Measurements from ENCODE around the gene HEBP2. TPM values are rescaled to one million over a fixed set of nuclear protein-coding genes. Genes with fewer than 3 reads are reported as not detected.

HEBP2 gene
- total RNA-seq, 1 experiment from 2014 or later: 35.1 TPM

- peak; percentile 38 for DNase-seq (ENCODE audit: low read depth)
These were observed 6.6 kb upstream of the HEBP2 start for GRCh38 chr6:138397128-138398122.

DNA sequence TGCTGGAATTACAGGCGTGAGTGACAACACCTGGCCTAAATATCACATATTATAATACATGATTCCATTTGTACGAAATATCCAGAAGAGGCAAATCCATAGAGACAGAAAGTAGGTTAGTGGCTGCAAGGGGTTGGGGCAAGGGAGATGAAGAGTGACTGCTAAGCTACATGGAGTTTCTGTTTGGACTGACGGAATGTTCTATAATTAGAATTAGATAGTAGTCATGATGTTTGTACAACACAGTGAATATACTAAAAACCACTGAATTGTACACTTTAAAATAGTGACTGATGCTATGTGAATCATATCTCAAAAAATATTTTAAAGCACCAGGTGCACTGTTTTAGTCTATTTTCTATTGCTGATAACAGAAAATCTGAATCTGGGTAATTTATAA lies 3.7 kb upstream of the HEBP2 start:
- no peak for DNase-seq (ENCODE audit: low read depth)

GRCh38 chr6:138401960-138402837 lies 1.8 kb upstream of the HEBP2 start:
- no peak for DNase-seq (ENCODE audit: low read depth)

DNA sequence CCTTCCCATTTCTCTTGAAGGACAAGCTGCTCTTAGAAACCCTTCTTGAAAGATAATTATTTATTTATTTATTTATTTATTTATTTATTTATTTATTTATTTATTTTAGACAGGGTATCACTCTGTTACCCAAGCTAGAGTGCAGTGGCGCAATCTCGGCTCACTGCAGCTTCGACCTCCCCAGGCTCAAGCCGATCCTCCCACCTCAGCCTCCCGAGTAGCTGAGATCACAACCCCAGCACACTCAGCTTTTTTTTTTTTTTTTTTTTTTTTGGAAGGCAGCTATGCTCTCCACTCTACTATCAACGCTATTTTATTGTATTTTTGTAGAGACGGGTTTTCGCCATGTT lies 1.2 kb upstream of the HEBP2 start:
- no peak for DNase-seq (ENCODE audit: low read depth)

GRCh38 chr6:138403324-138403800 lies 661 bp upstream of the HEBP2 start:
- no peak for DNase-seq (ENCODE audit: low read depth)

GRCh38 chr6:138404666-138405337 lies 779 bp downstream of the HEBP2 start:
- DNase-seq (ENCODE audit: low read depth): no peak

DNA sequence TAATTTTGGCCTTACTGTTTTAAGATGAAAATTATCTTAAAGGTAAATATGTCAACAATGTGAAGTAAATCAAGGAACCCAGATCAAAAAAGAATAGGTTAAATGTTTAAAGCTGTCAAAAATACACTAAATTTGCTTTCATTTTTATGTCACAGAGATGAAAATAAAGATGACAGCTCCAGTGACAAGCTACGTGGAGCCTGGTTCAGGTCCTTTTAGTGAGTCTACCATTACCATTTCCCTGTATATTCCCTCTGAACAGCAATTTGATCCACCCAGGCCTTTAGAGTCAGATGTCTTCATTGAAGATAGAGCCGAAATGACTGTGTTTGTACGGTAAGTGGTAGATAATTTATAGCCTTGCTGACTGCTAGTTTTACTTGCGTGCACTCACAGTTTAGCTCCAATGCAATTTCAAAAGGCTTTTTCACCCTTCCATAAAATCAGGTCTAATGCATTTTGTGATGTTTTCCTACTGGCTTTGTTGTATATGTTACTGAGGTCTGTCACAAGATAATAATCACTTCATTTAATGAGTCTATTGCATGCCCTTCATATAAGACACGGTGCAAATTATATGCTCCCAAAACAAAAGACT lies 1.9 kb downstream of the HEBP2 start:
- DNase-seq (ENCODE audit: low read depth): no peak

DNA sequence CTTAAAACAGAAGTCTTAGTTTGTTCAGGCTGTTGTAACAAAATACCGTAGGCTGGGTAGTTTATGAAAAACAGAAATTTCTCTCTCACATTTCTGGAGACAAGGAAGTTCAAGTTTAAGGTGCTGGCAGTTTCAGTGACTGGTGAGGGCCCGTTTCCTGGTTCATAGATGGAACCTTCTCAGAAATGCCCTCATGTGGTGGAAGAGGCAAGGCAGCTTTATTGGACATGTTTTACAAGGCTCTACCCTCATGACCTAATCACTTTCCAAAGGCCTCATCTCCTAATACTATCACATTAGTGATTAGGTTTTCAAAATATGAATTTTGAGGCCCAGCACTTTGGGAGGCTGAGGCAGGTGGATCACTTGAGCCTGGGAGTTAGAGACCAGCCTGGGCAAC lies 2.4 kb downstream of the HEBP2 start:
- no peak for DNase-seq (ENCODE audit: low read depth)

GRCh38 chr6:138410048-138410735 lies 6.2 kb downstream of the HEBP2 start:
- DNase-seq (ENCODE audit: low read depth): no peak

DNA sequence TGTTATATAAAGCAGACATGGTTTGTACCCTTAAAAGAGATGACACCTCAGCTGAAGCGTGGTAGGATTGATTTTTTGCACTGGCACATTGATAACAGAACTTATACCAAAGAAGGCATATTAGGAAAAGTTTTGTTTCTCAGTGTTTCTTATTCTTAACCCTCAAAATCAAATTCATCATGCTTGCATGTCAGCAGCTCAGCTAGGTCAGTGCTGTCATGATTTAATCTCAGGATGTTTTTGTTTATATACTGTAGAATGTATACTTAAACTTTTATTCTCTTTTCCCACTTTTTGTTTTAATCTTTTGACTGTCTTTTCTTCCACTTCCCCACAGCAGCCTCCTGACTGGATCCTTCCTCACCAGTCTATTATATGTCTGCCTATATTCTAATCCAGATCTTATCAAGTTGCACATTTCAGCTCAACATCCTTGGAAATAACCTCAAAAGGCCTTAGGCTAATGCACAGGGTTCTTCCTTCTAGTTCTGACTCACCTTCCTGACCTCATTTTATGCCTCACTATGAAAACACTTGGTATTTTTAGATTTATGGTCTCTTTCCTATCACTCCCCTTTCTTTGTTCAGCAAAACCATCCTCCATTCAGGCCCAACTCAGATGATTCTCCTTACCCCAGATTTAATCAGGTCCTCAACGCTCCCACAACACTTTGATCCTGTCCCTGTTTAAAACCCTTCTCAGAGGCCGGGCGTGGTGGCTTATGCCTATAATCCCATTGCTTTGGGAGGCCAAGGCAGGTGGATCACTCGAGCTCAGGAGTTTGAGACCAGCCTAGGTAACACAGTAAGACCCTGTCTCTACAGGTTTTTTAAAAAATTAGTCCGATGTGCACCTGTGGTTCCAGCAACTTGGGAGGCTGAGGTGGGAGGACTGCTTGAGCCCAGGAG lies 7.2 kb downstream of the HEBP2 start:
- DNase-seq (ENCODE audit: low read depth): peak; percentile 93

DNA sequence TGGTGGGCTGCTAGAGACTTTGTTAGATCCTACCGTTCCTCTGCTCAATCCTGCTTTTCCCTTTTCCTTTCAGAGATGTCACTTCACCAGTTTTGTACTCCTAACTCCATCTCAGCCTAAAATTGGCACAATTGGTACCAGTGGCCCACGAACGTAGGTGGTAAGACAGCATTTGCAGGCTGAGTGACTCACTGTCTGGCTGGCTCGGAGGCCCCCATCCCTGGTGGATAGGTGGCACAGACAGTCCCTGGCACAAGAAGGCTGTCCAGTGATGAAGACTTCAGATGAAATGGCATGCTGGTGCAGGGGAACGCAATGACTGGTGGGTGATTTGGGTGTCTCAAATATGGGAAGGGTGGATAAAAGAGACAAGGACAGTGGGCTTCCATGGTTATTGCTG lies 11.1 kb downstream of the HEBP2 start:
- DNase-seq (ENCODE audit: low read depth): no peak

DNA sequence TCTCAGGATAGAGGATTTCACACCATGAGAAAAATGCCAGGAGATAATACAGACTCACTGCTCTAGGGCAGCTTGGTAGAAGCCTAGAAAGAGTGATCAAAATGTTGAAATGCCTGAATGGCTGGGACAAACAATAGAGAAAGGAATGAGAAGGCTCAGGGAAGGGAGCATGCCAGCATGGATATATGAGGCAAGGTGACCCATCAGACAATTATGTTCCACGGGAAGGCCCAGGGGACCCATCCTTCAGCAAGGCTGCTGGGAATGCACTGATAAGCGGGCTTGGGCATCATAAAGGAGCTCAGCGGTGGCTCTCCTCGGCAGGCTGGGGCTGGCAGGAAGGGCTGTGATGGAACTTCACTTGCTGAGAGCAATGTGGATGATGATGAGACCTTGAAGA lies 12.2 kb downstream of the HEBP2 start:
- DNase-seq (ENCODE audit: low read depth): no peak

DNA sequence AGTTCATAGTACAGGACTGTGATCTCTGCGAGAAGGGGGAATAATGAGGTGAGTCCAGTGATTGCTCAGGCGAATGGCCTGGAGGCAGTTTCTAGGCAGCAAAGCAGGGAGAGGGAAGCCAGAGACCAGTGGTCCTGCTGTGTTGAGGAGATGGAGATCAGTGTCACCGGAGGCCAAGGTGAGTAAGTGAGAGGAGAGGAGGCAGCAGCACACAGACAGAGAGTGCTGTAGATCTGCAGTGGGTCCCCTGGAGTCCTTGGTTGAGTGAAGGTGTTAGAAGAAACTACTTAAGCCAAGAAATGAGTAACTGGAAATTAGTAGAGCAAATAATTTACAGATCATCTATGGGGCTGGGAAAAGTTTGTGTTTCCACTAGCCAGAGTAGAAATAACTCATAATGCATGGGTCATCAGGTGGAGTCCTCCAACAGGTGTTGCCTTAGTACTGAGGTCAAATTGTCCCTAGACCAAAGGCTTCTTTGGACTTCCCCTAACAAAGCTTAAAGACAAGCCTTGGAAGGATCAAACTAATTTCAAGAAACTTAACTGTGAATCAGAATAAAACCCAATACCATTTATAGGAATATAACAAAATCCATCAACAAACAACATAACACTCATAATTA lies 13.6 kb downstream of the HEBP2 start:
- DNase-seq (ENCODE audit: low read depth): no peak

DNA sequence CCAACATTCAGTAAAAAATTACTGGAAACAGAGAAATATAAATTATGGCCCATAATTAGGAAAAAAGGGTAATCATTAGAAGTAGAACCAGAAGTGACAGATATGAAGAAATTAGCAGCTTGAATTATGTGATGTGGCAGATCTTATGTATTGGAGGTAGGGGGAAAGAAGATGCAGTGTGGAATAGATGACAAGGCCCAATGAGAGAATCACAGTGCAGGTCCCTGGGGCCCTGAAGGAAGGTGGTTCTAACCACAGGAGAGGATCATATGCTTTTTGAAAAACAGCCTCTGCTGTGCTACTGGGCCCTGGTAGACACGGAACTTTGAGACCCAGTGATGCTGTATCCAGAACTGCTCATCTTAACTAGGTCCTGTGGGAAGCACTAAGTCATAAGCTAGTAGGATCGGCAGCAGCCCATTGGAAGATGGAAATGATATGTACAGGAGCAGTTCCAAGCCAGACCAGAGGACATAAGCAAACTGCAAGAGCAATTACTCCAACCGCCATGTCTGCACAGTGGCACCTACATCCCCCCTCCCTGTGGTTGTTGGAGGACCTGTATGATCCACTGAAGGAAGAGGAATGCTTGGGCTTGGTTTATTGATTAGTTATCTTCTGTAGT lies 14.2 kb downstream of the HEBP2 start:
- no peak for DNase-seq (ENCODE audit: low read depth)

DNA sequence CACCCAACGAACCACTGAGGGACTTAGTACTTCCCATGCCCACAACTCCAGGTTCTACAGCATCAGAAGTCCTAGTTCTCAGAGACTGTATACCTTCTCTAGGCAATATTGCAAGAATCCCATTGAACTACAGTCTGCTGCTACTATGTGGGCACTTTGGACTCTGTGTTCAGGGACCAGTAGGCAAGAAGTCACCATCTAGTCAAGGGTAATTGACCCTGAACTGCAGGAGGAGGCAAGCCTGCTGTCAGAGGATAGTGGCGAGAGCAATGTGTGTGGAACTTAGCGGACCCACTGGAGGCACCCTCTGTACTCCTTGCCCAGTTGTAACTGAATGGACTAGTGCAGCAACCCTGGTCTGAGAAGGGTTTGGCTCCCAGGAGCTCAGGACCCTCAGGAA lies 15.7 kb downstream of the HEBP2 start:
- DNase-seq (ENCODE audit: low read depth): no peak

- no peak for DNase-seq (ENCODE audit: low read depth)
These were observed 16.3 kb downstream of the HEBP2 start for GRCh38 chr6:138420356-138420755.

GRCh38 chr6:138421089-138421488 lies 17.1 kb downstream of the HEBP2 start:
- DNase-seq (ENCODE audit: low read depth): no peak

GRCh38 chr6:138421608-138422007 lies 17.6 kb downstream of the HEBP2 start:
- no peak for DNase-seq (ENCODE audit: low read depth)

DNA sequence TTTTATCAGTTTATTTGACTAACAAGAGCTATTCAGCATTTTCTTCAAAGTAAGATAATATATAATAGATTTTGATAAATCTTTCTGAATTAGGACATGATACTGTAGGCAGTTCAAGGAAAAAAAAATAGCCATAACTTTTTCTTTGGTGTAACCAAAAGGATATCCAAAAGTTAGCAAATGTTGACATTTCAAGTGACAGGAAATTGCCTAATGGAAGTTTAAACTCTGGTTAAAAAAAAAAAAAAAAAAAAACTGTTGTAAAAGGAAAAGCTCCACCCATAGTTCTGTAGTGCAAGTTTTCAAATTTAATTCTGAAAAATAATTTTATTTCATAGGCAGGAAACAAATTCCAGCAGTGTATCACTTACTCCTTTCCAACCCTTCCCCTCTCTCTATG lies 18.8 kb downstream of the HEBP2 start:
- DNase-seq (ENCODE audit: low read depth): no peak
